AG09309 (cell line): ENCODE results near the gene SPINK13.
A peak's percentile ranks its signal among the peaks of the same experiment; 100 is the strongest.

Experiments used
- DNase-seq: peaks from one replicate; pipeline ENCODE4 v3.0.0-alpha.2; 2010; ENCODE audit warnings: low read depth
- H3K4me3 ChIP-seq: 2 replicates; pipeline ENCODE4 v1.5.1; 2011; ENCODE audit warnings: mild to moderate bottlenecking, low read depth, low read length, moderate library complexity; ENCODE audit not compliant: control insufficient read depth
- CTCF ChIP-seq: IDR thresholded peaks from 2 replicates; pipeline ENCODE4 v1.5.1; 2011; ENCODE audit warnings: mild to moderate bottlenecking, low read depth, low read length, inconsistent platforms; ENCODE audit not compliant: insufficient read depth, control insufficient read depth; ENCODE audit errors: missing control alignments

Gene SPINK13

GRCh38 chr5:148268566-148268965 is at the start of gene SPINK13:
SPINK13 (plus strand) TSS chr5:148268794; CDS start chr5:148270073, 1,279 bp downstream.
- no peak for TF ChIP-seq CTCF
- DNase-seq, result peak; percentile 71
- no peak within 1 kb of the TSS for H3K4me3 ChIP-seq

- TF ChIP-seq CTCF, result no peak
- DNase-seq, result no peak
- no peak overlapping the region for H3K4me3 ChIP-seq
Measured at GRCh38 chr5:148221508-148221907, 47.1 kb upstream of the SPINK13 start.

GRCh38 chr5:148224117-148224742 is 44.4 kb upstream of the SPINK13 start:
- TF ChIP-seq CTCF, result no peak
- H3K4me3 ChIP-seq, result no peak overlapping the region
- DNase-seq, result peak; percentile 96

GRCh38 chr5:148228392-148228984 is 40.1 kb upstream of the SPINK13 start:
- TF ChIP-seq CTCF, result no peak
- DNase-seq, result no peak
- no peak overlapping the region for H3K4me3 ChIP-seq

- no peak for DNase-seq
- H3K4me3 ChIP-seq, result no peak overlapping the region
- TF ChIP-seq CTCF, result no peak
Measured at GRCh38 chr5:148229840-148230239, 38.8 kb upstream of the SPINK13 start.

GRCh38 chr5:148230240-148230639 is 38.4 kb upstream of the SPINK13 start:
- TF ChIP-seq CTCF, result no peak
- no peak overlapping the region for H3K4me3 ChIP-seq

More at GRCh38 chr5:148230240-148230639, 38.4 kb upstream of the SPINK13 start:
- DNase-seq, result no peak
